ENCODE results near the gene PCK2. TPM values are rescaled to one million over a fixed set of nuclear protein-coding genes. Genes with fewer than 3 reads are reported as not detected.

Gene PCK2
- total RNA-seq, 4 donors from 2014 or later = 74.4 to 238 (median 130) TPM

DNA sequence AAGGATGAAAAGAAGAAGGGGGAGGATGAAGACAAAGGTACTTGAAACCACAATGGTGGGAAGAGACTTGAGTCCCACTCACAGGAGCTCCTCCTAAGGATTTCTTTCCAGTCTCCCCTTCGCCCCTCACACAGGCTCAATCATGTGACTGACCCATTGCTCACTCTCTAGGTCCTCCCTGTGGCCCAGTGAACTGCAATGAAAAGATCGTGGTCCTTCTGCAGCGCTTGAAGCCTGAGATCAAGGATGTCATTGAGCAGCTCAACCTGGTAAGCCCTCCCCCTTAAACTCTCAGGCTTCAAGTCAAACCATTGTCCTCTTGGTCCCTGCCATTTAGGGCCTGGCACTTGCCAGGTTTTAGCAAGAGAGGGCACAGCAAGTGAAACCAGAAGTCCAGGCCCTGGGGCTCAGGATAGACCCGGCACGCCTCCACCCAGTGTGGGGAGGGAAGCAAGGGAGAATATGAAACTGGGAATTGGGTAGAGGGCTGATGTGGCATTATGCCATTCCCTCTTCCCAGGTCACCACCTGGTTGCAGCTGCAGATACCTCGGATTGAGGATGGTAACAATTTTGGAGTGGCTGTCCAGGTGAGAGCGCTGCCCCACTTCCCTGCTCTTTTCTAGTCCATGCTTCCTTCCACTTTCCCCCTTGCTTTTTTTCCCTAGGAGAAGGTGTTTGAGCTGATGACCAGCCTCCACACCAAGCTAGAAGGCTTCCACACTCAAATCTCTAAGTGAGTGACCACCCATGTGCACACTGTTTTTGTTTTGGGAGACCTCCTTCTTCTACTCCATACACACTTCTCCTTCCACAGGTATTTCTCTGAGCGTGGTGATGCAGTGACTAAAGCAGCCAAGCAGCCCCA, 43.7 kb downstream of the PCK2 start:
- intact Hi-C loops (cut with DNase I; ENCODE audit: low total_unique reads) = loop anchor here (5.0 kb wide), 1 partner anchor 160 kb away; the partner anchor contains the start of genes DHRS1 and NOP9
- peaks cover 24 to 54% (median 39%) of the 10 kb centered on the region in 4 donors for H3K4me1 ChIP-seq

DNA sequence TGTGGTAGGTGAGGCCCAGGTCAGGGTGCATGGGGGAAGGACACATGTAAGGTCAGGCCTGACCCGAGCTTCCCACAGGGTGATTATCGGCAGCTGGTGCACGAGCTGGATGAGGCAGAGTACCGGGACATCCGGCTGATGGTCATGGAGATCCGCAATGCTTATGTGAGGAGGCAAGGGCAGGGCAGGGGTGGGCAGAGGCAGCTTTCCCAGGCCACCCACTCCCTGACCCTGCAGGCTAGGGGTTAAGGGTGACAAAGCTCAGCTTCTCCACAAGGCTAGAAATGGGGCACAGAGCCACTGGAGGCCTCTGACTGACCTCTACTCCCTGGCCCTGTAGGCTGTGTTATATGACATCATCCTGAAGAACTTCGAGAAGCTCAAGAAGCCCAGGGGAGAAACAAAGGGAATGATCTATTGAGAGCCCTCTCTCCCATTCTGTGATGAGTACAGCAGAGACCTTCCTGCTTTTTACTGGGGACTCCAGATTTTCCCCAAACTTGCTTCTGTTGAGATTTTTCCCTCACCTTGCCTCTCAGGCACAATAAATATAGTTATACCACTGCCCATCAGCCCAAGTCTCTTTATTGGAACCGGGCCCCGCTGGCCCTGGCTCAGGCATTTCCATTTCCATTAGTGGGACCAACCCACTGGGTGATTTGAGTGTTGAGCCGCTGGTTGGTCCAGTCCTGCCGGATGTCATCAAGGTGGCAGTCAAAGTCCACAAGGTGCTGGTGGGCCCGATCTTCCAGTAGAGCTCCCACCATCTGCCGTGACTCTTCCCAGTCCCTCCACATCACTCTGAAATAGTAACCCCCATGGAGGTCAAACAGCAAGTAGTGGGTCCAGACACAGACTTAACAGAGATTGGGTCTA, 44.5 kb downstream of the PCK2 start:
- intact Hi-C loops (cut with DNase I; ENCODE audit: low total_unique reads) = loop anchor here (5.0 kb wide), 1 partner anchor 159 kb away; the partner anchor contains the start of genes DHRS1 and NOP9
- Histone ChIP-seq H3K4me3 (no peak overlapping the region), H3K9me3 (no peaks in the 10 kb centered on the region), H3K27ac (no peak overlapping the region), H3K27me3 (no peaks in the 10 kb centered on the region), H3K4me1 (peaks cover 24 to 62% (median 40%) of the 10 kb centered on the region in 4 donors), H3K36me3 (peaks cover 0 to 19% (median 2%) of the 10 kb centered on the region in 4 donors)
- in situ Hi-C loops (cut with MboI; ENCODE audit: low pct_ligation_motif_present in 1 of 4, low pct_unique_long_range_greater_than_20kb in 1 of 4, low sequenced_read_pairs in 3 of 4) = no loop called here
- 79 to 88% methylated on average over 3 to 13 of the region's 13 CpGs for WGBS, 2 donors (ENCODE audit: low coverage in 1 of 2)
- no peak for TF ChIP-seq POLR2A (IDR thresholded peaks at IDR 0.05)
- no peak for TF ChIP-seq POLR2AphosphoS5 (IDR thresholded peaks at IDR 0.05)
- no peak for TF ChIP-seq EP300 (IDR thresholded peaks at IDR 0.05; ENCODE audit: low read depth)
- TF ChIP-seq, protein P1, sequence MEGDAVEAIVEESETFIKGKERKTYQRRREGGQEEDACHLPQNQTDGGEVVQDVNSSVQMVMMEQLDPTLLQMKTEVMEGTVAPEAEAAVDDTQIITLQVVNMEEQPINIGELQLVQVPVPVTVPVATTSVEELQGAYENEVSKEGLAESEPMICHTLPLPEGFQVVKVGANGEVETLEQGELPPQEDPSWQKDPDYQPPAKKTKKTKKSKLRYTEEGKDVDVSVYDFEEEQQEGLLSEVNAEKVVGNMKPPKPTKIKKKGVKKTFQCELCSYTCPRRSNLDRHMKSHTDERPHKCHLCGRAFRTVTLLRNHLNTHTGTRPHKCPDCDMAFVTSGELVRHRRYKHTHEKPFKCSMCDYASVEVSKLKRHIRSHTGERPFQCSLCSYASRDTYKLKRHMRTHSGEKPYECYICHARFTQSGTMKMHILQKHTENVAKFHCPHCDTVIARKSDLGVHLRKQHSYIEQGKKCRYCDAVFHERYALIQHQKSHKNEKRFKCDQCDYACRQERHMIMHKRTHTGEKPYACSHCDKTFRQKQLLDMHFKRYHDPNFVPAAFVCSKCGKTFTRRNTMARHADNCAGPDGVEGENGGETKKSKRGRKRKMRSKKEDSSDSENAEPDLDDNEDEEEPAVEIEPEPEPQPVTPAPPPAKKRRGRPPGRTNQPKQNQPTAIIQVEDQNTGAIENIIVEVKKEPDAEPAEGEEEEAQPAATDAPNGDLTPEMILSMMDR (IDR thresholded peaks at IDR 0.05) = no peak
- DNase-seq = no peak

More for the DNA sequence above, 43.7 kb downstream of the PCK2 start:
- TF ChIP-seq, protein P1 (IDR thresholded peaks at IDR 0.05) = no peak
- no peak for TF ChIP-seq POLR2AphosphoS5 (IDR thresholded peaks at IDR 0.05)
- TF ChIP-seq POLR2A (IDR thresholded peaks at IDR 0.05) = no peak
- no peak for TF ChIP-seq EP300 (IDR thresholded peaks at IDR 0.05; ENCODE audit: low read depth)
- DNase-seq = no peak
- 60 to 85% methylated on average over 1 to 8 of the region's 8 CpGs for WGBS, 2 donors (ENCODE audit: low coverage in 1 of 2)
- no peaks in the 10 kb centered on the region for H3K27me3 ChIP-seq
- peaks cover 0 to 19% (median 2%) of the 10 kb centered on the region in 4 donors for H3K36me3 ChIP-seq
- in situ Hi-C loops (cut with MboI; ENCODE audit: low pct_ligation_motif_present in 1 of 4, low pct_unique_long_range_greater_than_20kb in 1 of 4, low sequenced_read_pairs in 3 of 4) = no loop called here
- H3K9me3 ChIP-seq = no peaks in the 10 kb centered on the region
- H3K4me3 ChIP-seq = no peak overlapping the region
- peak overlapping the region in 3 of 4 donors; percentile 93 to 98 (median 97) for H3K27ac ChIP-seq

DNA sequence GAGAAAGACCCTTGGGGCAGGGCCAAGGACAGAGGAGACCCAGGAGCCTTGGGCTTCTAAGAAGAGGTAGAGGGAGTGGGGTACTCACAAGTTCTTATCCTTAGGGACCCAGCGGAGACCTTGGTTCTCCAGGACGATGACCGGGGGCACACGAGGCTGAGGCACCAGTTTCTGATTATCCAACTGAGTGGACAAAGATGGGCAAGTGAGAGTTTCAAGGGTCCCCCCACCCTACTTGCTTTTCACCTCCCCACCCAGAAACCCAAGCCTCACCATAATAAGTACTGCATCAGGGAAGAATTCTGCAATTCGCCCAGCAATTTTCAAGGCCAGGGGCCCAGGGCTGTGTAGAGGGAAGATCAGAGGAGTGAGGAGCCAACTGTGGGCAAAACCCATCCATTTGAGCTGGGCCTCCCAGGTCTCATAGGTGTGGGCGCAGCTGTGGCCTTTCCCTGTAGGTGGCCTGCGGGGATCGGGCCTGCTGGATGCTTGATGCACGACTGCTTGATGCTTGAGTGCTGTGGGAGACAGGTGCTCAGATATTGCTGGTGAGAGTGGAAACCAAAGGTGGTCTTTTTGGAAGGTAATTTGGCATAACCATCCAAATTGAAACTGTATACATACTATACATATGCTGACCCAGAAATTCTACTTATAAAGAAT, 45.3 kb downstream of the PCK2 start:
- H3K9me3 ChIP-seq = no peaks in the 10 kb centered on the region
- TF ChIP-seq EP300 (IDR thresholded peaks at IDR 0.05; ENCODE audit: low read depth) (no peak), POLR2AphosphoS5 (IDR thresholded peaks at IDR 0.05) (no peak), POLR2A (IDR thresholded peaks at IDR 0.05) (no peak)
- TF ChIP-seq, protein P1 (IDR thresholded peaks at IDR 0.05) = no peak
- intact Hi-C loops (cut with DNase I; ENCODE audit: low total_unique reads) (loop anchor here (5.0 kb wide), 1 partner anchor 158 kb away; the partner anchor contains the start of genes DHRS1 and NOP9), in situ Hi-C loops (cut with MboI; ENCODE audit: low pct_ligation_motif_present in 1 of 4, low pct_unique_long_range_greater_than_20kb in 1 of 4, low sequenced_read_pairs in 3 of 4) (no loop called here)
- 33 to 71% methylated on average over 1 to 9 of the region's 9 CpGs for whole genome bisulfite sequencing, 2 donors (ENCODE audit: low coverage in 1 of 2)
- H3K27me3 ChIP-seq = no peaks in the 10 kb centered on the region
- H3K27ac ChIP-seq = peak overlapping the region; percentile 91 to 99 (median 95)
- H3K4me1 ChIP-seq = peaks cover 24 to 69% (median 42%) of the 10 kb centered on the region in 4 donors
- peaks cover 0 to 19% (median 2%) of the 10 kb centered on the region in 4 donors for H3K36me3 ChIP-seq
- DNase-seq = no peak
- H3K4me3 ChIP-seq = no peak overlapping the region

Measured in transverse colon (tissue), 4 donors.